Endothelial cell of umbilical vein (primary cell): ENCODE data around the gene CEP83. TPM values are rescaled to one million over a fixed set of nuclear protein-coding genes. Genes with fewer than 3 reads are reported as not detected.

ENCODE experiments used
- BruUV-seq: library from RNA; stranded (reverse); fragments of 400-500 nt; replicated peaks from 2 replicates; lab custom pipeline; 2021; lab: Mats Ljungman, UMichigan
- CTCF ChIA-PET: fragments of 300-600, 350-600 bp; sonication (Branson Sonifier 250); formaldehyde crosslinking; loops from one replicate; lab custom pipeline; 2021; ENCODE audit warnings: antibody characterized with exemption, inconsistent platforms; lab: Charles Lee
- POLR2A ChIA-PET: fragments of 300-600, 350-600 bp; sonication (Branson Sonifier 250); formaldehyde crosslinking; loops from one replicate; lab custom pipeline; 2021; ENCODE audit warnings: antibody characterized with exemption, inconsistent platforms; lab: Charles Lee
- DNase-seq: peaks from one replicate; pipeline ENCODE4 v3.0.0-alpha.2; 2011; ENCODE audit warnings: low read depth, low spot score
- FAIRE-seq: peaks from 2 replicates; lab custom pipeline; 2011; peaks lifted over from hg19 to GRCh38; lab: Jason Lieb, UNC
- H2AFZ ChIP-seq: 2 replicates; pipeline ENCODE4 v1.6.0; 2012; ENCODE audit warnings: low read depth, low read length, control low read depth, inconsistent platforms
- H3K27ac ChIP-seq: 2 replicates; pipeline ENCODE4 v1.5.1; 2011; ENCODE audit warnings: low read depth, mild to moderate bottlenecking, control low read depth, low read length, moderate library complexity; ENCODE audit not compliant: insufficient read depth
- H3K27me3 ChIP-seq, 2 experiments: 2 replicates each; pipeline versions ENCODE4 v1.6.0 to v1.6.1; 2011; ENCODE audit warnings: low read length in 2 of 2, mixed read lengths in 1 of 2; ENCODE audit not compliant: control insufficient read depth in 2 of 2, insufficient read depth in 2 of 2
- H3K36me3 ChIP-seq, 2 experiments: 2 replicates in 1 of 2; 3 replicates in 1 of 2; pipeline ENCODE4 v1.5.1; 2011; ENCODE audit warnings: low read length in 2 of 2, mild to moderate bottlenecking in 1 of 2, moderate library complexity in 1 of 2; ENCODE audit not compliant: control insufficient read depth in 2 of 2, insufficient read depth in 2 of 2; ENCODE audit errors: extremely low read depth in 1 of 2
- H3K4me1 ChIP-seq: 3 replicates; pipeline ENCODE4 v1.5.1; 2011; ENCODE audit warnings: mild to moderate bottlenecking, low read length; ENCODE audit not compliant: control insufficient read depth, insufficient read depth; ENCODE audit errors: extremely low read depth
- H3K4me2 ChIP-seq: 2 replicates; pipeline ENCODE4 v1.6.1; 2011; ENCODE audit warnings: low read length, control low read depth, mixed read lengths; ENCODE audit not compliant: insufficient read depth
- H3K4me3 ChIP-seq, 3 experiments: fragments of 200-600 bp in 1 of 3; sonication (generic), shearing (Covaris generic) in 1 of 3; replicated peaks in 1 of 3; 2 replicates each; pipeline ENCODE4 v1.5.1; 2011 to 2016; ENCODE audit warnings: control low read depth in 3 of 3, low read length in 3 of 3, mild to moderate bottlenecking in 2 of 3, inconsistent platforms in 1 of 3, low read depth in 1 of 3, moderate library complexity in 1 of 3; ENCODE audit not compliant: insufficient read depth in 1 of 3
- H3K79me2 ChIP-seq: 2 replicates; pipeline ENCODE4 v1.6.0; 2012; ENCODE audit warnings: low read length, inconsistent platforms; ENCODE audit not compliant: control insufficient read depth, insufficient read depth
- H3K9ac ChIP-seq: replicated peaks from 2 replicates; pipeline ENCODE3; 2011; ENCODE audit warnings: low read length, control low read depth; ENCODE audit not compliant: insufficient read depth; ENCODE audit errors: extremely low read depth
- H3K9me1 ChIP-seq: replicated peaks from 3 replicates; pipeline ENCODE4 v1.6.0; 2011; ENCODE audit warnings: mild to moderate bottlenecking, low read length; ENCODE audit not compliant: control insufficient read depth, insufficient read depth; ENCODE audit errors: extremely low read depth
- H3K9me3 ChIP-seq: replicated peaks from 2 replicates; pipeline ENCODE4 v1.5.1; 2012; ENCODE audit warnings: low read length, inconsistent platforms; ENCODE audit not compliant: control insufficient read depth, insufficient read depth
- H4K20me1 ChIP-seq: replicated peaks from 2 replicates; pipeline ENCODE3; 2011; ENCODE audit warnings: mild to moderate bottlenecking, low read length; ENCODE audit not compliant: control insufficient read depth, insufficient read depth; ENCODE audit errors: extremely low read depth
- CTCF ChIP-seq, 2 donors: IDR thresholded peaks; 1 replicate in 1 of 2; 2 replicates in 1 of 2; pipeline ENCODE4 v1.5.1; 2011; ENCODE audit warnings: low read length in 2 of 2, mild to moderate bottlenecking in 2 of 2, moderate library complexity in 2 of 2, control low read depth in 1 of 2, inconsistent platforms in 1 of 2, low read depth in 1 of 2; ENCODE audit not compliant: insufficient read depth in 1 of 2; ENCODE audit errors: extremely low read depth in 1 of 2
- EZH2 ChIP-seq: IDR thresholded peaks from 2 replicates; pipeline ENCODE4 v1.6.1; 2012; ENCODE audit warnings: borderline replicate concordance, low read depth, mild to moderate bottlenecking, moderate library complexity, low read length, inconsistent platforms; ENCODE audit not compliant: severe bottlenecking
- FOS ChIP-seq: IDR thresholded peaks from 2 replicates; pipeline ENCODE4 v1.6.1; 2011; ENCODE audit warnings: mild to moderate bottlenecking, low read length, moderate library complexity, borderline replicate concordance; ENCODE audit not compliant: insufficient read depth
- GATA2 ChIP-seq: IDR thresholded peaks from 2 replicates; pipeline ENCODE4 v1.7.0; 2011; ENCODE audit warnings: low read depth, mild to moderate bottlenecking, moderate library complexity, mixed read lengths, low read length; ENCODE audit not compliant: insufficient read length, insufficient read depth
- JUN ChIP-seq: IDR thresholded peaks from 2 replicates; pipeline ENCODE4 v1.6.1; 2011; ENCODE audit warnings: borderline replicate concordance, low read depth; ENCODE audit not compliant: insufficient read length, insufficient read depth
- MYC ChIP-seq: IDR thresholded peaks from one replicate; pipeline ENCODE4 v1.6.1; 2011; ENCODE audit warnings: mild to moderate bottlenecking, low read depth, low read length
- POLR2A ChIP-seq: IDR thresholded peaks from 2 replicates; pipeline ENCODE4 v1.6.1; 2012; ENCODE audit warnings: low read depth, mild to moderate bottlenecking, control low read depth, low read length
- POLR2AphosphoS5 ChIP-seq: IDR thresholded peaks from 2 replicates; pipeline ENCODE4 v1.6.1; 2012; ENCODE audit warnings: low read depth, mild to moderate bottlenecking, control low read depth, low read length, moderate library complexity; ENCODE audit not compliant: insufficient read depth
- dilution Hi-C: fragments of 300-500 bp; cut with MboI; formaldehyde crosslinking; loops from one replicate; pipeline ENCODE4 v1.15.0; 2019; ENCODE audit warnings: low sequenced_read_pairs; ENCODE audit not compliant: extremely low pct_ligation_motif_present
- intact Hi-C: fragments of 100-400 bp; cut with micrococcal nuclease; formaldehyde crosslinking; loops from one replicate; pipeline ENCODE4 v1.10.0; 2022
- polyA plus RNA-seq, 4 experiments: library from polyadenylated mRNA; depleted of rRNA in 3 of 4; stranded (reverse) in 3 of 4; unstranded in 1 of 4; fragments of >200 nt; gene quantifications; 2 replicates each; pipeline versions ENCODE4 v1.2.1 to v1.2.3, GENCODE V29; 2011 to 2012; ENCODE audit warnings: missing spikeins in 1 of 4
- total RNA-seq: library from RNA; stranded (reverse); gene quantifications from 2 replicates; pipeline ENCODE4 v1.2.3, GENCODE V29; 2021
- TF ChIP-seq, protein P1 (sequence below): IDR thresholded peaks from 2 replicates; pipeline ENCODE4 v1.6.1; 2011; ENCODE audit not compliant: insufficient read depth, insufficient read length

CEP83 gene
- total and polyA plus RNA-seq, 2 donors (not counting 3 experiments of a cell fraction or from before 2014, with no cell fraction given), result 2.9 to 15.3 TPM

- no peaks in the 10 kb centered on the region for H4K20me1 ChIP-seq
- DNase-seq, result no peak
- BruUV-seq, result no TSS peak
- intact Hi-C loops, result no loop called here
- H3K9ac ChIP-seq, result no peak overlapping the region
- dilution Hi-C loops, result no loop called here
- no peaks in the 10 kb centered on the region for H3K36me3 ChIP-seq
- no peak overlapping the region for H3K4me3 ChIP-seq
- TF ChIP-seq, protein P1, sequence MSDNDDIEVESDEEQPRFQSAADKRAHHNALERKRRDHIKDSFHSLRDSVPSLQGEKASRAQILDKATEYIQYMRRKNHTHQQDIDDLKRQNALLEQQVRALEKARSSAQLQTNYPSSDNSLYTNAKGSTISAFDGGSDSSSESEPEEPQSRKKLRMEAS, result no peak
- TF ChIP-seq POLR2AphosphoS5, result no peak
- TF ChIP-seq GATA2, result no peak
- TF ChIP-seq MYC, result no peak
- TF ChIP-seq EZH2, result no peak
- TF ChIP-seq POLR2A, result no peak
- no peak for TF ChIP-seq JUN
- no peak for TF ChIP-seq FOS
- TF ChIP-seq CTCF (IDR thresholded peaks at IDR 0.05; ENCODE audit: extremely low read depth in 1 of 2, insufficient read depth in 1 of 2, low read depth in 1 of 2, low read length in 2 of 2), result no peak
- peaks cover 2 to 12% of the 10 kb centered on the region in 2 experiments for H3K27me3 ChIP-seq
- no peaks in the 10 kb centered on the region for H3K4me1 ChIP-seq
- no peaks in the 10 kb centered on the region for H3K9me3 ChIP-seq
- no peaks in the 10 kb centered on the region for H3K9me1 ChIP-seq
- no peak for FAIRE-seq
- no peak overlapping the region for H3K4me2 ChIP-seq
- no peak overlapping the region for H2AFZ ChIP-seq
- H3K27ac ChIP-seq, result no peak overlapping the region
- ChIA-PET POLR2A (no interaction called here), CTCF (no interaction called here)
- H3K79me2 ChIP-seq, result no peaks in the 10 kb centered on the region
Measured at GRCh38 chr12:94272280-94272679, 187.4 kb downstream of the CEP83 start.
